ENCODE measurements around the gene UBR4. TPM values are rescaled to one million over a fixed set of nuclear protein-coding genes. Genes with fewer than 3 reads are reported as not detected.
A peak's percentile ranks its signal among the peaks of the same experiment; 100 is the strongest.

Gene UBR4
- total RNA-seq, 1 experiment from 2014 or later: 131 TPM

GRCh38 chr1:19084206-19084738, 125.8 kb downstream of the UBR4 start:
- DNase-seq: no peak

More at GRCh38 chr1:19084206-19084738, 125.8 kb downstream of the UBR4 start:
- H3K14ac ChIP-seq (ENCODE audit: insufficient read depth, low read length): no peak overlapping the region
- no peaks in the 10 kb centered on the region for H3K23me2 ChIP-seq (ENCODE audit: insufficient read length, low read depth, low read length, poor library complexity, severe bottlenecking)
- H3K79me2 ChIP-seq (ENCODE audit: insufficient read depth, low read length): no peaks in the 10 kb centered on the region
- no peak overlapping the region for H3K4me2 ChIP-seq (ENCODE audit: insufficient read depth, insufficient read length, low read length)
- H4K8ac ChIP-seq (replicated peaks; ENCODE audit: insufficient read length, low read depth, low read length): no peak overlapping the region
- no peak overlapping the region for H3T11ph ChIP-seq (ENCODE audit: low read length)
- H2BK120ac ChIP-seq (ENCODE audit: low read depth, low read length, poor library complexity, severe bottlenecking): no peak overlapping the region
- H3K18ac ChIP-seq (ENCODE audit: insufficient read length, low read depth, low read length): no peak overlapping the region
- H4K91ac ChIP-seq (ENCODE audit: insufficient read length, low read depth, low read length): no peak overlapping the region
- no peak overlapping the region for H2AFZ ChIP-seq (ENCODE audit: low read length)
- H2BK20ac ChIP-seq (ENCODE audit: low read depth, low read length, poor library complexity, severe bottlenecking): no peak overlapping the region
- H3K27me3 Mint-ChIP-seq (ENCODE audit: low read depth): no peaks in the 10 kb centered on the region
- no peak overlapping the region for H3K4me3 Mint-ChIP-seq
- WGBS (ENCODE audit: extremely low coverage, insufficient read length, low lambda C conversion rate): no CpG with 5 or more reads among the region's 20 CpGs
- H3K4me1 ChIP-seq (ENCODE audit: insufficient read depth, low read length): no peaks in the 10 kb centered on the region
- no peak for TF ChIP-seq CTCF (conservative IDR thresholded peaks at IDR 0.05)
- H4K20me1 ChIP-seq (ENCODE audit: control insufficient read depth, insufficient read depth, insufficient read length): no peaks in the 10 kb centered on the region
- no peak overlapping the region for H3K56ac ChIP-seq (ENCODE audit: insufficient read length, low read depth, low read length)
- no peak overlapping the region for H2AK5ac ChIP-seq (ENCODE audit: insufficient read length, low read length)
- peak overlapping the region in 1 of 3 experiments; percentile 63; a peak in 1 of 7 replicates for H3K27ac Mint-ChIP-seq
- no peaks in the 10 kb centered on the region for H3K9me3 Mint-ChIP-seq
- no peaks in the 10 kb centered on the region for H3K79me1 ChIP-seq (ENCODE audit: insufficient read depth, low read depth, low read length, poor library complexity, severe bottlenecking)
- H3K27ac ChIP-seq (ENCODE audit: insufficient read length, low read depth, low read length): no peak overlapping the region
- H2BK12ac ChIP-seq (ENCODE audit: insufficient read length, low read depth, low read length): no peak overlapping the region
- H2BK15ac ChIP-seq (ENCODE audit: low read depth, low read length): no peak overlapping the region
- H3K23ac ChIP-seq (ENCODE audit: insufficient read length, low read depth, low read length): no peak overlapping the region
- H2BK5ac ChIP-seq (ENCODE audit: insufficient read length, low read length): no peak overlapping the region
- H3K36me3 Mint-ChIP-seq (ENCODE audit: insufficient read depth in 1 of 3, low read depth in 3 of 3): peaks cover 49 to 97% (median 82%) of the 10 kb centered on the region in 3 experiments; a peak in 6 of 7 replicates
- no peaks in the 10 kb centered on the region for H3K4me1 Mint-ChIP-seq
- no peaks in the 10 kb centered on the region for H3K9me3 ChIP-seq (ENCODE audit: control insufficient read depth, low read depth, low read length)
- H3K9ac ChIP-seq (ENCODE audit: extremely low read depth, insufficient read length, low read length): no peak overlapping the region
- H3K27me3 ChIP-seq (ENCODE audit: insufficient read depth, low read length): no peaks in the 10 kb centered on the region
- no peak overlapping the region for H4K5ac ChIP-seq (ENCODE audit: insufficient read length, low read depth, low read length)
- H3K4ac ChIP-seq (ENCODE audit: low read depth, low read length): no peak overlapping the region
